OCI-LY7 (cell line): ENCODE results near the gene TTC28. TPM values are rescaled to one million over a fixed set of nuclear protein-coding genes. Genes with fewer than 3 reads are reported as not detected.
"Not testable (repeated sequence)": the region's sequence is repeated elsewhere in the genome, so short reads cannot be mapped to it uniquely, and the experiment has no call there.

Experiments
- BruUV-seq: library from RNA; stranded (reverse); fragments of 400-500 nt; replicated peaks from 2 replicates; lab custom pipeline; 2021; lab: Mats Ljungman, UMichigan
- CTCF ChIA-PET: fragments of 300-600 bp; sonication (Branson Sonifier 250); formaldehyde crosslinking; loops from one replicate; lab custom pipeline; 2022; ENCODE audit warnings: antibody characterized with exemption; ENCODE audit not compliant: unreplicated experiment; lab: Charles Lee
- POLR2A ChIA-PET: fragments of 300-600 bp; sonication (Branson Sonifier 250); formaldehyde crosslinking; loops from one replicate; lab custom pipeline; 2022; ENCODE audit warnings: antibody characterized with exemption; lab: Charles Lee
- DNase-seq: peaks from one replicate; pipeline ENCODE4 v3.0.0-alpha.2; 2015; ENCODE audit warnings: low spot score
- H2AFZ ChIP-seq: fragments of 200-600 bp; sonication (generic), shearing (Covaris generic); 2 replicates; pipeline ENCODE4 v1.6.1; 2014; ENCODE audit warnings: mild to moderate bottlenecking, antibody characterized with exemption, low read length, moderate library complexity
- H3K27ac ChIP-seq: fragments of 200-600 bp; sonication (generic); 2 replicates; pipeline ENCODE4 v1.5.1; 2014; ENCODE audit warnings: mixed run types, low read depth, mild to moderate bottlenecking, moderate library complexity, low read length, inconsistent platforms; ENCODE audit not compliant: poor library complexity, severe bottlenecking
- H3K36me3 ChIP-seq: fragments of 200-600 bp; sonication (generic); 2 replicates; pipeline ENCODE4 v1.6.1; 2014; ENCODE audit warnings: mild to moderate bottlenecking, antibody characterized with exemption, low read length, moderate library complexity, mixed read lengths; ENCODE audit not compliant: insufficient read depth
- H3K4me1 ChIP-seq: fragments of 200-600 bp; sonication (generic); 2 replicates; pipeline ENCODE4 v1.5.1; 2014; ENCODE audit warnings: mild to moderate bottlenecking, low read length; ENCODE audit not compliant: insufficient read depth, poor library complexity, severe bottlenecking
- H3K4me2 ChIP-seq: fragments of 200-600 bp; sonication (generic); 2 replicates; pipeline ENCODE4 v1.6.1; 2014; ENCODE audit warnings: mild to moderate bottlenecking, low read length
- H3K4me3 ChIP-seq: fragments of 200-600 bp; sonication (generic); 2 replicates; pipeline ENCODE4 v1.5.1; 2014; ENCODE audit warnings: mild to moderate bottlenecking, low read depth, low read length; ENCODE audit not compliant: poor library complexity, severe bottlenecking
- H3K79me2 ChIP-seq: fragments of 200-600 bp; sonication (generic); 2 replicates; pipeline ENCODE4 v1.6.1; 2016; ENCODE audit warnings: low read depth, mild to moderate bottlenecking, low read length, moderate library complexity, mixed read lengths; ENCODE audit not compliant: insufficient read depth
- H3K9me2 ChIP-seq: fragments of 200-600 bp; sonication (generic); 2 replicates; pipeline ENCODE4 v1.6.1; 2016; ENCODE audit warnings: mild to moderate bottlenecking, low read length, mixed read lengths; ENCODE audit not compliant: insufficient read depth
- H3K9me3 ChIP-seq: fragments of 200-600 bp; sonication (generic); 2 replicates; pipeline ENCODE4 v1.6.1; 2014; ENCODE audit warnings: mild to moderate bottlenecking, mixed run types, low read length, mixed read lengths
- H4K20me1 ChIP-seq: fragments of 200-600 bp; sonication (generic); 2 replicates; pipeline ENCODE4 v1.6.1; 2014; ENCODE audit warnings: mild to moderate bottlenecking, antibody characterized with exemption, low read length, moderate library complexity, mixed read lengths; ENCODE audit not compliant: insufficient read depth
- CTCF ChIP-seq: fragments of 200-600 bp; sonication (generic); conservative IDR thresholded peaks from 2 replicates; pipeline ENCODE4 v1.5.1; 2014; ENCODE audit warnings: mild to moderate bottlenecking, antibody characterized with exemption, low read length, moderate library complexity, mixed read lengths
- EZH2phosphoT487 ChIP-seq: fragments of 200-600 bp; sonication (generic); IDR thresholded peaks from 2 replicates; pipeline ENCODE4 v1.6.1; 2018; ENCODE audit warnings: low read depth, borderline replicate concordance, mild to moderate bottlenecking, mixed run types, antibody characterized with exemption, low read length, moderate library complexity, mixed read lengths
- intact Hi-C: fragments of 100-400 bp; cut with micrococcal nuclease; formaldehyde crosslinking; loops from one replicate; pipeline ENCODE4 v1.10.0; 2022; ENCODE audit not compliant: unreplicated experiment
- total RNA-seq, 2 experiments: library from RNA; depleted of rRNA in 1 of 2; stranded (reverse); fragments of >200 nt in 1 of 2; shearing (Covaris generic) in 1 of 2; gene quantifications; 2 replicates each; pipeline ENCODE4 v1.2.3, GENCODE V29; 2014 to 2022

The TTC28 gene
- total RNA-seq, 2 experiments from 2014 or later = under 0.01 to 0.55 TPM

GRCh38 chr22:28703436-28703835, 23.8 kb upstream of the TTC28 start:
- CTCF ChIA-PET = no interaction called here
- no peak overlapping the region for H3K27ac ChIP-seq

GRCh38 chr22:28702891-28703290, 23.3 kb upstream of the TTC28 start:
- H3K79me2 ChIP-seq = no peaks in the 10 kb centered on the region
- no peak for DNase-seq
- no peaks in the 10 kb centered on the region for H3K9me3 ChIP-seq
- H3K9me2 ChIP-seq = no peaks in the 10 kb centered on the region
- H3K4me1 ChIP-seq = peaks cover 12% of the 10 kb centered on the region
- TF ChIP-seq EZH2phosphoT487 (no peak), CTCF (no peak)
- no peak overlapping the region for H3K4me3 ChIP-seq
- intact Hi-C loops = loop anchor here (5.0 kb wide), 1 partner anchor 751 kb away; no protein-coding TSS in a partner anchor
- ChIA-PET CTCF (no interaction called here), POLR2A (no interaction called here)
- peaks cover 58% of the 10 kb centered on the region for H3K36me3 ChIP-seq
- no peak overlapping the region for H2AFZ ChIP-seq
- BruUV-seq = no TSS peak
- H4K20me1 ChIP-seq = no peaks in the 10 kb centered on the region
- no peak overlapping the region for H3K27ac ChIP-seq
- H3K4me2 ChIP-seq = no peak overlapping the region

More at GRCh38 chr22:28703436-28703835, 23.8 kb upstream of the TTC28 start:
- Histone ChIP-seq H4K20me1 (no peaks in the 10 kb centered on the region), H3K36me3 (peaks cover 57% of the 10 kb centered on the region), H3K79me2 (no peaks in the 10 kb centered on the region), H2AFZ (no peak overlapping the region), H3K4me3 (no peak overlapping the region), H3K9me2 (no peaks in the 10 kb centered on the region), H3K4me2 (no peak overlapping the region), H3K9me3 (no peaks in the 10 kb centered on the region), H3K4me1 (peaks cover 12% of the 10 kb centered on the region)
- POLR2A ChIA-PET = no interaction called here
- no peak for DNase-seq
- TF ChIP-seq CTCF = no peak
- no peak for TF ChIP-seq EZH2phosphoT487
- no TSS peak for BruUV-seq
- intact Hi-C loops = loop anchor here (5.0 kb wide), 1 partner anchor 751 kb away; no protein-coding TSS in a partner anchor

- DNase-seq, H3K4me2 ChIP-seq, POLR2A ChIA-PET, CTCF ChIA-PET, H3K4me3 ChIP-seq, H3K79me2 ChIP-seq, BruUV-seq, H3K9me3 ChIP-seq, H3K9me2 ChIP-seq, H4K20me1 ChIP-seq, intact Hi-C loops, H3K4me1 ChIP-seq, H3K27ac ChIP-seq, H2AFZ ChIP-seq: not testable (repeated sequence)
- H3K36me3 ChIP-seq = peaks cover 36% of the 10 kb centered on the region
These were observed 13.6 kb upstream of the TTC28 start for GRCh38 chr22:28693041-28693760.

- BruUV-seq, H3K4me2 ChIP-seq, H3K27ac ChIP-seq, H3K4me3 ChIP-seq, H3K9me2 ChIP-seq, H3K9me3 ChIP-seq, H3K79me2 ChIP-seq, DNase-seq, H4K20me1 ChIP-seq, intact Hi-C loops, H3K4me1 ChIP-seq, H2AFZ ChIP-seq, CTCF ChIA-PET, POLR2A ChIA-PET: not testable (repeated sequence)
- peaks cover 32% of the 10 kb centered on the region for H3K36me3 ChIP-seq
These were observed 10.2 kb upstream of the TTC28 start for GRCh38 chr22:28689796-28690195.

GRCh38 chr22:28682966-28683365, 3.3 kb upstream of the TTC28 start:
- H3K79me2 ChIP-seq, intact Hi-C loops, CTCF ChIA-PET, H3K36me3 ChIP-seq, H3K4me3 ChIP-seq, H3K4me1 ChIP-seq, H4K20me1 ChIP-seq, POLR2A ChIA-PET, H3K9me3 ChIP-seq, H3K27ac ChIP-seq, H3K9me2 ChIP-seq, DNase-seq, BruUV-seq, H3K4me2 ChIP-seq, H2AFZ ChIP-seq: not testable (repeated sequence)
